DND-41 (cell line): ENCODE results near the gene EIF2B1.

Source experiments
- CTCF ChIP-seq: IDR thresholded peaks from 2 replicates; pipeline ENCODE4 v1.5.1; 2012; ENCODE audit warnings: borderline replicate concordance, low read length, moderate library complexity, mild to moderate bottlenecking; ENCODE audit not compliant: poor library complexity, severe bottlenecking; ENCODE audit errors: extremely low read depth
- EZH2 ChIP-seq: IDR thresholded peaks from 3 replicates; pipeline ENCODE4 v1.6.1; 2012; ENCODE audit warnings: borderline replicate concordance, low read depth, mild to moderate bottlenecking, moderate library complexity, low read length, inconsistent platforms; ENCODE audit not compliant: severe bottlenecking

GRCh38 chr12:123573870-123574269 lies 59.6 kb downstream of the EIF2B1 start:
- TF ChIP-seq CTCF, result no peak
- no peak for TF ChIP-seq EZH2
